GM12873 (cell line): ENCODE measurements around the gene HNRNPUL2.

Source experiments
- CTCF ChIP-seq: IDR thresholded peaks from 2 replicates; pipeline ENCODE4 v1.5.1; 2012; ENCODE audit warnings: low read depth, mild to moderate bottlenecking, moderate library complexity, low read length, control low read depth; ENCODE audit not compliant: insufficient read depth; ENCODE audit errors: missing control alignments

Gene HNRNPUL2

GRCh38 chr11:62728171-62728988 lies 1.1 kb upstream of the HNRNPUL2 start, which contains the start of gene TTC9C:
Gene TTC9C, plus strand, starts transcription at chr11:62728486. Its CDS starts 363 bp downstream, at chr11:62728849.
- TF ChIP-seq CTCF: no peak

GRCh38 chr11:62727872-62728170 lies 564 bp upstream of the HNRNPUL2 start:
- TF ChIP-seq CTCF: no peak

GRCh38 chr11:62726915-62727164 lies 417 bp downstream of the HNRNPUL2 start:
- TF ChIP-seq CTCF: no peak

- TF ChIP-seq CTCF: no peak
These were observed 922 bp downstream of the HNRNPUL2 start for GRCh38 chr11:62726156-62726914.

- TF ChIP-seq CTCF: no peak
These were observed 1.6 kb downstream of the HNRNPUL2 start for GRCh38 chr11:62725646-62726045.

GRCh38 chr11:62724171-62724570 lies 3.1 kb downstream of the HNRNPUL2 start:
- no peak for TF ChIP-seq CTCF

- no peak for TF ChIP-seq CTCF
These were observed 5.3 kb downstream of the HNRNPUL2 start for GRCh38 chr11:62721994-62722393.
